PC-3 (cell line): ENCODE measurements around the gene SOSTDC1. TPM values are rescaled to one million over a fixed set of nuclear protein-coding genes. Genes with fewer than 3 reads are reported as not detected.
"Not testable (repeated sequence)": the region's sequence is repeated elsewhere in the genome, so short reads cannot be mapped to it uniquely, and the experiment has no call there.

Experiments used
- ATAC-seq: fragments of 200-7000 bp; cut with Tn5 transposase; 2 replicates; pipeline ENCODE4 v1.9.1; 2020; ENCODE audit warnings: mild to moderate bottlenecking, moderate library complexity
- BruUV-seq: library from RNA; stranded (reverse); fragments of 400-500 nt; replicated peaks from 2 replicates; lab custom pipeline; 2021; lab: Mats Ljungman, UMichigan
- CTCF ChIA-PET: fragments of 300-600 bp; sonication (Branson Sonifier 250); formaldehyde crosslinking; loops from one replicate; lab custom pipeline; 2022; ENCODE audit warnings: antibody characterized with exemption; lab: Charles Lee
- POLR2A ChIA-PET: fragments of 300-600 bp; sonication (Branson Sonifier 250); formaldehyde crosslinking; loops from one replicate; lab custom pipeline; 2022; ENCODE audit warnings: antibody characterized with exemption; ENCODE audit not compliant: unreplicated experiment; lab: Charles Lee
- DNase-seq: peaks from one replicate; pipeline ENCODE4 v3.0.0-alpha.2; 2015
- H2AFZ ChIP-seq: fragments of 300-600 bp; sonication (generic); 2 replicates; pipeline ENCODE4 v1.6.0; 2016; ENCODE audit warnings: antibody characterized with exemption, low read length
- H3F3A ChIP-seq: fragments of 300-600 bp; sonication (generic); one replicate; pipeline ENCODE4 v1.6.0; 2017; ENCODE audit warnings: antibody characterized with exemption, low read length, control low read depth, mild to moderate bottlenecking; ENCODE audit not compliant: unreplicated experiment
- H3K27ac ChIP-seq: fragments of 300-600 bp; sonication (generic); 2 replicates; pipeline ENCODE4 v1.5.1; 2016; ENCODE audit warnings: mild to moderate bottlenecking, low read length
- H3K27me3 ChIP-seq: fragments of 300-600 bp; sonication (generic); 2 replicates; pipeline ENCODE4 v1.6.1; 2016; ENCODE audit warnings: low read length, mixed read lengths
- H3K36me3 ChIP-seq: fragments of 300-600 bp; sonication (generic); 2 replicates; pipeline ENCODE4 v1.6.1; 2016; ENCODE audit warnings: low read depth, mixed run types, low read length, mixed read lengths
- H3K4me1 ChIP-seq: fragments of 300-600 bp; sonication (generic); 2 replicates; pipeline ENCODE4 v1.5.1; 2016; ENCODE audit warnings: low read length; ENCODE audit not compliant: insufficient read depth
- H3K4me2 ChIP-seq: fragments of 300-600 bp; sonication (generic); 2 replicates; pipeline ENCODE4 v1.6.0; 2016; ENCODE audit warnings: low read length
- H3K4me3 ChIP-seq: fragments of 300-600 bp; sonication (generic); 2 replicates; pipeline ENCODE4 v1.5.1; 2016; ENCODE audit warnings: mild to moderate bottlenecking, low read length, mixed read lengths
- H3K79me2 ChIP-seq: fragments of 300-600 bp; sonication (generic); 2 replicates; pipeline ENCODE4 v1.6.1; 2017; ENCODE audit warnings: low read length, mixed read lengths
- H3K9ac ChIP-seq: fragments of 300-600 bp; sonication (generic); 2 replicates; pipeline ENCODE4 v1.6.0; 2016; ENCODE audit warnings: mild to moderate bottlenecking, low read length
- H3K9me2 ChIP-seq: fragments of 300-600 bp; sonication (generic); replicated peaks from 2 replicates; pipeline ENCODE4 v1.6.1; 2016; ENCODE audit warnings: mixed run types, low read length, mixed read lengths
- H3K9me3 ChIP-seq: fragments of 300-600 bp; sonication (generic); 2 replicates; pipeline ENCODE4 v1.6.1; 2016; ENCODE audit warnings: low read length, mixed read lengths
- H4K20me1 ChIP-seq: fragments of 300-600 bp; sonication (generic); 2 replicates; pipeline ENCODE4 v1.6.1; 2016; ENCODE audit warnings: low read length, mixed read lengths
- CTCF ChIP-seq: fragments of 300-600 bp; sonication (generic); conservative IDR thresholded peaks from 2 replicates; pipeline ENCODE4 v1.5.1; 2017; ENCODE audit warnings: antibody characterized with exemption, low read depth, mild to moderate bottlenecking, low read length
- EZH2 ChIP-seq: fragments of 300-600 bp; sonication (generic); IDR thresholded peaks from one replicate; pipeline ENCODE4 v1.6.1; 2017; ENCODE audit warnings: antibody characterized with exemption, mild to moderate bottlenecking, low read length; ENCODE audit not compliant: unreplicated experiment
- EZH2phosphoT487 ChIP-seq: fragments of 300-600 bp; sonication (generic); IDR thresholded peaks from 2 replicates; pipeline ENCODE4 v1.6.1; 2018; ENCODE audit warnings: mild to moderate bottlenecking, antibody characterized with exemption, low read length, borderline replicate concordance
- intact Hi-C: fragments of 100-400 bp; cut with micrococcal nuclease; formaldehyde crosslinking; loops from 2 replicates; pipeline ENCODE4 v1.9.0; 2023
- total RNA-seq: library from RNA; depleted of rRNA; stranded (reverse); fragments of >200 nt; gene quantifications from 2 replicates; pipeline ENCODE4 v1.2.3, GENCODE V29; 2014

SOSTDC1 gene
- total RNA-seq, 1 experiment from 2014 or later: 0.22 TPM

GRCh38 chr7:16460789-16461493 is 4.6 kb downstream of the SOSTDC1 start:
- intact Hi-C loops: no loop called here
- no peak overlapping the region for H3K4me3 ChIP-seq
- TF ChIP-seq CTCF: no peak
- no peak for TF ChIP-seq EZH2
- no peak for TF ChIP-seq EZH2phosphoT487
- H3K4me2 ChIP-seq: no peak overlapping the region
- H3K27ac ChIP-seq: no peak overlapping the region
- H3K79me2 ChIP-seq: no peaks in the 10 kb centered on the region
- H3K27me3 ChIP-seq: no peaks in the 10 kb centered on the region
- no TSS peak for BruUV-seq
- H3F3A ChIP-seq: no peaks in the 10 kb centered on the region
- ChIA-PET POLR2A (no interaction called here), CTCF (no interaction called here)
- H3K9me2 ChIP-seq: no peaks in the 10 kb centered on the region
- no peaks in the 10 kb centered on the region for H3K4me1 ChIP-seq
- no peak overlapping the region for H2AFZ ChIP-seq
- H4K20me1 ChIP-seq: no peaks in the 10 kb centered on the region
- H3K9ac ChIP-seq: no peak overlapping the region
- DNase-seq: no peak
- no peak for ATAC-seq
- H3K9me3 ChIP-seq: no peaks in the 10 kb centered on the region
- H3K36me3 ChIP-seq: no peaks in the 10 kb centered on the region

DNA sequence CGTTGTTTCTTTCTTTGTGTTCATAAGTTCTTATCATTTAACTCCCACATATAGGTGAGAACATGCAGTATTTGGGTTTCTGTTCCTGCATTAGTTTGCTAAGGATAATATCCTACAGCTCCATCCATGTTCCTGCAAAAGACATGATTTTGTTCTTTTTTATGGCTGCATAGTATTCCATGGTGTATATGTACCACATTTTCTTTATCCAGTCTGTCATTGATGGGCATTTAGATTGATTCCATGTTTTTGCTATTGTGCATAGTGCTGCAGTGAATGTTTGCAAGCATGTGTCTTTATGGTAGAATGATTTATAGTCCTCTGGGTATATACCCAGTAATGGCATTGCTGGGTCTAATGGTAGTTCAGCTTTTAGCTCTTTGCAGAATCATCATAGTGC is 9.2 kb downstream of the SOSTDC1 start:
- ATAC-seq, H3K4me2 ChIP-seq, H3K9ac ChIP-seq, BruUV-seq, POLR2A ChIA-PET, DNase-seq, CTCF ChIA-PET, H3K27me3 ChIP-seq, H3K36me3 ChIP-seq, H3K4me1 ChIP-seq, intact Hi-C loops, H3F3A ChIP-seq, H2AFZ ChIP-seq, H3K9me3 ChIP-seq, H4K20me1 ChIP-seq, H3K4me3 ChIP-seq, H3K27ac ChIP-seq, H3K9me2 ChIP-seq, H3K79me2 ChIP-seq: not testable (repeated sequence)

GRCh38 chr7:16455591-16455990 is 9.9 kb downstream of the SOSTDC1 start:
- Histone ChIP-seq H3K9ac (no peak overlapping the region), H3K9me3 (no peaks in the 10 kb centered on the region), H4K20me1 (no peaks in the 10 kb centered on the region), H3K9me2 (no peaks in the 10 kb centered on the region), H3F3A (no peaks in the 10 kb centered on the region), H3K4me2 (no peak overlapping the region), H3K79me2 (no peaks in the 10 kb centered on the region), H3K36me3 (no peaks in the 10 kb centered on the region), H2AFZ (no peak overlapping the region), H3K4me1 (no peaks in the 10 kb centered on the region), H3K4me3 (no peak overlapping the region), H3K27me3 (no peaks in the 10 kb centered on the region), H3K27ac (no peak overlapping the region)
- BruUV-seq: no TSS peak
- CTCF ChIA-PET: no interaction called here
- intact Hi-C loops: no loop called here
- DNase-seq (no peak), ATAC-seq (no peak)
- POLR2A ChIA-PET: no interaction called here
- TF ChIP-seq CTCF (no peak), EZH2phosphoT487 (no peak), EZH2 (no peak)
